Bronchial epithelial cell (primary cell): ENCODE results near the gene USP28. TPM values are rescaled to one million over a fixed set of nuclear protein-coding genes. Genes with fewer than 3 reads are reported as not detected.

Experiments
- DNase-seq: peaks from one replicate; pipeline ENCODE4 v3.0.0-alpha.2; 2010; ENCODE audit warnings: low read depth
- FAIRE-seq: peaks from 2 replicates; lab custom pipeline; 2011; peaks lifted over from hg19 to GRCh38; lab: Jason Lieb, UNC
- H3K27me3 ChIP-seq: 2 replicates; pipeline ENCODE4 v1.5.1; 2011; ENCODE audit warnings: low read length; ENCODE audit not compliant: control insufficient read depth, insufficient read depth
- H3K36me3 ChIP-seq: 2 replicates; pipeline ENCODE4 v1.5.1; 2011; ENCODE audit warnings: low read length; ENCODE audit not compliant: control insufficient read depth, insufficient read depth
- H3K4me3 ChIP-seq: 2 replicates; pipeline ENCODE4 v1.5.1; 2011; ENCODE audit warnings: mild to moderate bottlenecking, low read depth, low read length, control low read depth
- CTCF ChIP-seq: IDR thresholded peaks from 2 replicates; pipeline ENCODE4 v1.5.1; 2011; ENCODE audit warnings: mild to moderate bottlenecking, moderate library complexity, low read length, control low read depth, inconsistent platforms; ENCODE audit not compliant: insufficient read depth, severe bottlenecking
- total RNA-seq: library from RNA; depleted of rRNA; stranded (reverse); fragments of >200 nt; gene quantifications from 2 replicates; pipeline ENCODE4 v1.2.1, GENCODE V29; 2014

The USP28 gene
- total RNA-seq, 1 donor from 2014 or later = 30.0 TPM

- H3K27me3 ChIP-seq = no peaks in the 10 kb centered on the region
- FAIRE-seq = no peak
- no peak for DNase-seq
- peaks cover 1% of the 10 kb centered on the region for H3K36me3 ChIP-seq
- H3K4me3 ChIP-seq = no peak overlapping the region
- TF ChIP-seq CTCF = no peak
Measured at GRCh38 chr11:113817626-113818025, 57.7 kb downstream of the USP28 start.

- FAIRE-seq = no peak
- TF ChIP-seq CTCF = no peak
- peaks cover 1% of the 10 kb centered on the region for H3K36me3 ChIP-seq
- no peaks in the 10 kb centered on the region for H3K27me3 ChIP-seq
- H3K4me3 ChIP-seq = no peak overlapping the region
- no peak for DNase-seq
Measured at GRCh38 chr11:113817162-113817561, 58.2 kb downstream of the USP28 start.

GRCh38 chr11:113814181-113814580 is 61.2 kb downstream of the USP28 start:
- Histone ChIP-seq H3K4me3 (no peak overlapping the region), H3K27me3 (no peaks in the 10 kb centered on the region), H3K36me3 (peaks cover 1% of the 10 kb centered on the region)
- TF ChIP-seq CTCF = no peak
- FAIRE-seq (no peak), DNase-seq (no peak)

- no peak for TF ChIP-seq CTCF
- FAIRE-seq = no peak
Measured at GRCh38 chr11:113808931-113809330, 66.4 kb downstream of the USP28 start.

GRCh38 chr11:113806406-113806805 is 69.0 kb downstream of the USP28 start:
- FAIRE-seq = no peak

More at GRCh38 chr11:113808931-113809330, 66.4 kb downstream of the USP28 start:
- DNase-seq = no peak
- Histone ChIP-seq H3K4me3 (no peak overlapping the region), H3K27me3 (no peaks in the 10 kb centered on the region), H3K36me3 (peaks cover 4% of the 10 kb centered on the region)

More at GRCh38 chr11:113806406-113806805, 69.0 kb downstream of the USP28 start:
- Histone ChIP-seq H3K36me3 (peaks cover 3% of the 10 kb centered on the region), H3K4me3 (no peak overlapping the region), H3K27me3 (no peaks in the 10 kb centered on the region)
- peak; percentile 51 for TF ChIP-seq CTCF
- DNase-seq = peak; percentile 29
